Endothelial cell of umbilical vein (primary cell): ENCODE data around the gene DOCK1. TPM values are rescaled to one million over a fixed set of nuclear protein-coding genes. Genes with fewer than 3 reads are reported as not detected.

Experiments
- BruUV-seq: library from RNA; stranded (reverse); fragments of 400-500 nt; replicated peaks from 2 replicates; lab custom pipeline; 2021; lab: Mats Ljungman, UMichigan
- CTCF ChIA-PET: fragments of 300-600, 350-600 bp; sonication (Branson Sonifier 250); formaldehyde crosslinking; loops from one replicate; lab custom pipeline; 2021; ENCODE audit warnings: antibody characterized with exemption, inconsistent platforms; lab: Charles Lee
- POLR2A ChIA-PET: fragments of 300-600, 350-600 bp; sonication (Branson Sonifier 250); formaldehyde crosslinking; loops from one replicate; lab custom pipeline; 2021; ENCODE audit warnings: antibody characterized with exemption, inconsistent platforms; lab: Charles Lee
- DNase-seq: peaks from one replicate; pipeline ENCODE4 v3.0.0-alpha.2; 2011; ENCODE audit warnings: low read depth, low spot score
- FAIRE-seq: peaks from 2 replicates; lab custom pipeline; 2011; peaks lifted over from hg19 to GRCh38; lab: Jason Lieb, UNC
- H2AFZ ChIP-seq: 2 replicates; pipeline ENCODE4 v1.6.0; 2012; ENCODE audit warnings: low read depth, low read length, control low read depth, inconsistent platforms
- H3K27ac ChIP-seq: 2 replicates; pipeline ENCODE4 v1.5.1; 2011; ENCODE audit warnings: low read depth, mild to moderate bottlenecking, control low read depth, low read length, moderate library complexity; ENCODE audit not compliant: insufficient read depth
- H3K27me3 ChIP-seq, 2 experiments: 2 replicates each; pipeline versions ENCODE4 v1.6.0 to v1.6.1; 2011; ENCODE audit warnings: low read length in 2 of 2, mixed read lengths in 1 of 2; ENCODE audit not compliant: control insufficient read depth in 2 of 2, insufficient read depth in 2 of 2
- H3K36me3 ChIP-seq, 2 experiments: 2 replicates in 1 of 2; 3 replicates in 1 of 2; pipeline ENCODE4 v1.5.1; 2011; ENCODE audit warnings: low read length in 2 of 2, mild to moderate bottlenecking in 1 of 2, moderate library complexity in 1 of 2; ENCODE audit not compliant: control insufficient read depth in 2 of 2, insufficient read depth in 2 of 2; ENCODE audit errors: extremely low read depth in 1 of 2
- H3K4me1 ChIP-seq: 3 replicates; pipeline ENCODE4 v1.5.1; 2011; ENCODE audit warnings: mild to moderate bottlenecking, low read length; ENCODE audit not compliant: control insufficient read depth, insufficient read depth; ENCODE audit errors: extremely low read depth
- H3K4me2 ChIP-seq: 2 replicates; pipeline ENCODE4 v1.6.1; 2011; ENCODE audit warnings: low read length, control low read depth, mixed read lengths; ENCODE audit not compliant: insufficient read depth
- H3K4me3 ChIP-seq, 3 experiments: fragments of 200-600 bp in 1 of 3; sonication (generic), shearing (Covaris generic) in 1 of 3; replicated peaks in 1 of 3; 2 replicates each; pipeline ENCODE4 v1.5.1; 2011 to 2016; ENCODE audit warnings: control low read depth in 3 of 3, low read length in 3 of 3, mild to moderate bottlenecking in 2 of 3, inconsistent platforms in 1 of 3, low read depth in 1 of 3, moderate library complexity in 1 of 3; ENCODE audit not compliant: insufficient read depth in 1 of 3
- H3K79me2 ChIP-seq: 2 replicates; pipeline ENCODE4 v1.6.0; 2012; ENCODE audit warnings: low read length, inconsistent platforms; ENCODE audit not compliant: control insufficient read depth, insufficient read depth
- H3K9ac ChIP-seq: replicated peaks from 2 replicates; pipeline ENCODE3; 2011; ENCODE audit warnings: low read length, control low read depth; ENCODE audit not compliant: insufficient read depth; ENCODE audit errors: extremely low read depth
- H3K9me1 ChIP-seq: replicated peaks from 3 replicates; pipeline ENCODE4 v1.6.0; 2011; ENCODE audit warnings: mild to moderate bottlenecking, low read length; ENCODE audit not compliant: control insufficient read depth, insufficient read depth; ENCODE audit errors: extremely low read depth
- H3K9me3 ChIP-seq: replicated peaks from 2 replicates; pipeline ENCODE4 v1.5.1; 2012; ENCODE audit warnings: low read length, inconsistent platforms; ENCODE audit not compliant: control insufficient read depth, insufficient read depth
- H4K20me1 ChIP-seq: replicated peaks from 2 replicates; pipeline ENCODE3; 2011; ENCODE audit warnings: mild to moderate bottlenecking, low read length; ENCODE audit not compliant: control insufficient read depth, insufficient read depth; ENCODE audit errors: extremely low read depth
- EZH2 ChIP-seq: IDR thresholded peaks from 2 replicates; pipeline ENCODE4 v1.6.1; 2012; ENCODE audit warnings: borderline replicate concordance, low read depth, mild to moderate bottlenecking, moderate library complexity, low read length, inconsistent platforms; ENCODE audit not compliant: severe bottlenecking
- FOS ChIP-seq: IDR thresholded peaks from 2 replicates; pipeline ENCODE4 v1.6.1; 2011; ENCODE audit warnings: mild to moderate bottlenecking, low read length, moderate library complexity, borderline replicate concordance; ENCODE audit not compliant: insufficient read depth
- GATA2 ChIP-seq: IDR thresholded peaks from 2 replicates; pipeline ENCODE4 v1.7.0; 2011; ENCODE audit warnings: low read depth, mild to moderate bottlenecking, moderate library complexity, mixed read lengths, low read length; ENCODE audit not compliant: insufficient read length, insufficient read depth
- JUN ChIP-seq: IDR thresholded peaks from 2 replicates; pipeline ENCODE4 v1.6.1; 2011; ENCODE audit warnings: borderline replicate concordance, low read depth; ENCODE audit not compliant: insufficient read length, insufficient read depth
- MYC ChIP-seq: IDR thresholded peaks from one replicate; pipeline ENCODE4 v1.6.1; 2011; ENCODE audit warnings: mild to moderate bottlenecking, low read depth, low read length
- POLR2A ChIP-seq: IDR thresholded peaks from 2 replicates; pipeline ENCODE4 v1.6.1; 2012; ENCODE audit warnings: low read depth, mild to moderate bottlenecking, control low read depth, low read length
- POLR2AphosphoS5 ChIP-seq: IDR thresholded peaks from 2 replicates; pipeline ENCODE4 v1.6.1; 2012; ENCODE audit warnings: low read depth, mild to moderate bottlenecking, control low read depth, low read length, moderate library complexity; ENCODE audit not compliant: insufficient read depth
- dilution Hi-C: fragments of 300-500 bp; cut with MboI; formaldehyde crosslinking; loops from one replicate; pipeline ENCODE4 v1.15.0; 2019; ENCODE audit warnings: low sequenced_read_pairs; ENCODE audit not compliant: extremely low pct_ligation_motif_present
- intact Hi-C: fragments of 100-400 bp; cut with micrococcal nuclease; formaldehyde crosslinking; loops from one replicate; pipeline ENCODE4 v1.10.0; 2022
- polyA plus RNA-seq, 4 experiments: library from polyadenylated mRNA; depleted of rRNA in 3 of 4; stranded (reverse) in 3 of 4; unstranded in 1 of 4; fragments of >200 nt; gene quantifications; 2 replicates each; pipeline versions ENCODE4 v1.2.1 to v1.2.3, GENCODE V29; 2011 to 2012; ENCODE audit warnings: missing spikeins in 1 of 4
- total RNA-seq: library from RNA; stranded (reverse); gene quantifications from 2 replicates; pipeline ENCODE4 v1.2.3, GENCODE V29; 2021
- TF ChIP-seq, protein P1 (sequence below), 2 donors: IDR thresholded peaks; 1 replicate in 1 of 2; 2 replicates in 1 of 2; pipeline ENCODE4 v1.5.1; 2011; ENCODE audit warnings: low read length in 2 of 2, mild to moderate bottlenecking in 2 of 2, moderate library complexity in 2 of 2, control low read depth in 1 of 2, inconsistent platforms in 1 of 2, low read depth in 1 of 2; ENCODE audit not compliant: insufficient read depth in 1 of 2; ENCODE audit errors: extremely low read depth in 1 of 2
- TF ChIP-seq, protein P2 (sequence below): IDR thresholded peaks from 2 replicates; pipeline ENCODE4 v1.6.1; 2011; ENCODE audit not compliant: insufficient read depth, insufficient read length

DOCK1 gene
- total and polyA plus RNA-seq, 2 donors (not counting 3 experiments of a cell fraction or from before 2014, with no cell fraction given), result 22.5 to 83.1 TPM

DNA sequence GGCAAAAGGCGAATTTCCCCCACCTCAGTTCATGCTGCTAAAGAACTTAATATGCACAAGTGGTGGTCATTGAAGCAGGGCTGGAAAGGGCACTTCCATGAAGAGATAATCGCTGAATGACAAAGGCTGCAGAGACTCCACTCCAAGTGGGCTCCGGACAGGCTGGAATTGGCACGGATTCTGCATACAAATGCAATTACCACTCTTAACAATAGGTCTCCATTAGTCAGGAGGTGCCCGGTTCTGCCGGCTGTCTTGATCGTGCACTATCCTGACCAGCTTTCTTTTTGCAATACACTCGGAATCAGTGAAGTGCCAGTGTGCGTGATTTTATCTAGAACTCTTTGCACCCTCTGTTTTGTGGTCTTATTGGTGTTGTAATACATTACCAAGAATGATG is 241.4 kb downstream of the DOCK1 start:
- Histone ChIP-seq H3K9me1 (no peaks in the 10 kb centered on the region), H4K20me1 (no peaks in the 10 kb centered on the region), H3K36me3 (no peaks in the 10 kb centered on the region), H3K79me2 (no peaks in the 10 kb centered on the region), H3K9me3 (no peaks in the 10 kb centered on the region), H3K4me2 (no peak overlapping the region), H3K4me3 (no peak overlapping the region), H3K9ac (no peak overlapping the region), H3K4me1 (peaks cover 28% of the 10 kb centered on the region), H2AFZ (no peak overlapping the region), H3K27ac (no peak overlapping the region), H3K27me3 (no peaks in the 10 kb centered on the region)
- FAIRE-seq, result peak; percentile 15
- no peak for DNase-seq
- dilution Hi-C loops (no loop called here), intact Hi-C loops (loop anchor here (10.0 kb wide), 1 partner anchor 242 kb away; the partner anchor contains the start of gene DOCK1)
- ChIA-PET POLR2A (no interaction called here), CTCF (interaction anchor here (1.3 kb wide), 1 partner anchor 97 kb away, joined by 5 read pairs; no protein-coding TSS in a partner anchor)
- TF ChIP-seq EZH2, result no peak
- TF ChIP-seq, protein P1, sequence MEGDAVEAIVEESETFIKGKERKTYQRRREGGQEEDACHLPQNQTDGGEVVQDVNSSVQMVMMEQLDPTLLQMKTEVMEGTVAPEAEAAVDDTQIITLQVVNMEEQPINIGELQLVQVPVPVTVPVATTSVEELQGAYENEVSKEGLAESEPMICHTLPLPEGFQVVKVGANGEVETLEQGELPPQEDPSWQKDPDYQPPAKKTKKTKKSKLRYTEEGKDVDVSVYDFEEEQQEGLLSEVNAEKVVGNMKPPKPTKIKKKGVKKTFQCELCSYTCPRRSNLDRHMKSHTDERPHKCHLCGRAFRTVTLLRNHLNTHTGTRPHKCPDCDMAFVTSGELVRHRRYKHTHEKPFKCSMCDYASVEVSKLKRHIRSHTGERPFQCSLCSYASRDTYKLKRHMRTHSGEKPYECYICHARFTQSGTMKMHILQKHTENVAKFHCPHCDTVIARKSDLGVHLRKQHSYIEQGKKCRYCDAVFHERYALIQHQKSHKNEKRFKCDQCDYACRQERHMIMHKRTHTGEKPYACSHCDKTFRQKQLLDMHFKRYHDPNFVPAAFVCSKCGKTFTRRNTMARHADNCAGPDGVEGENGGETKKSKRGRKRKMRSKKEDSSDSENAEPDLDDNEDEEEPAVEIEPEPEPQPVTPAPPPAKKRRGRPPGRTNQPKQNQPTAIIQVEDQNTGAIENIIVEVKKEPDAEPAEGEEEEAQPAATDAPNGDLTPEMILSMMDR (IDR thresholded peaks at IDR 0.05; ENCODE audit: extremely low read depth in 1 of 2, insufficient read depth in 1 of 2, low read depth in 1 of 2, low read length in 2 of 2), result no peak
- TF ChIP-seq, protein P2, sequence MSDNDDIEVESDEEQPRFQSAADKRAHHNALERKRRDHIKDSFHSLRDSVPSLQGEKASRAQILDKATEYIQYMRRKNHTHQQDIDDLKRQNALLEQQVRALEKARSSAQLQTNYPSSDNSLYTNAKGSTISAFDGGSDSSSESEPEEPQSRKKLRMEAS, result no peak
- TF ChIP-seq MYC, result no peak
- TF ChIP-seq JUN, result no peak
- no peak for TF ChIP-seq POLR2AphosphoS5
- TF ChIP-seq POLR2A, result no peak
- TF ChIP-seq FOS, result no peak
- TF ChIP-seq GATA2, result no peak
- no TSS peak for BruUV-seq
